HL-60 (cell line): ENCODE measurements around the gene PRKAG2.

Experiments
- DNase-seq, 2 experiments: peaks; one replicate each; pipeline ENCODE4 v3.0.0-alpha.2; 2010 to 2020; ENCODE audit warnings: low read depth in 1 of 2, low spot score in 1 of 2
- H3K27ac ChIP-seq: fragments of 250-450 bp; sonication (Bioruptor Pico); replicated peaks from 2 replicates; pipeline ENCODE4 v1.5.1; 2020; ENCODE audit warnings: mild to moderate bottlenecking, moderate library complexity
- H3K27me3 ChIP-seq: fragments of 250-450 bp; sonication (Bioruptor Pico); 2 replicates; pipeline ENCODE4 v1.5.1; 2021; ENCODE audit warnings: mild to moderate bottlenecking, moderate library complexity; ENCODE audit not compliant: insufficient read depth, poor library complexity, severe bottlenecking
- H3K4me3 ChIP-seq: replicated peaks from 2 replicates; pipeline ENCODE4 v1.5.1; 2011; ENCODE audit warnings: mild to moderate bottlenecking, control low read depth, low read length; ENCODE audit not compliant: insufficient read depth
- GABPA ChIP-seq: IDR thresholded peaks from 2 replicates; pipeline ENCODE4 v1.6.1; 2012; ENCODE audit warnings: low read depth
- POLR2AphosphoS5 ChIP-seq: IDR thresholded peaks from 2 replicates; pipeline ENCODE4 v1.6.1; 2012; ENCODE audit warnings: low read depth
- SPI1 ChIP-seq: IDR thresholded peaks from 2 replicates; pipeline ENCODE4 v1.6.1; 2012; ENCODE audit warnings: low read depth, mild to moderate bottlenecking, borderline replicate concordance
- TF ChIP-seq, protein P1 (sequence below): IDR thresholded peaks from one replicate; pipeline ENCODE4 v1.5.1; 2011; ENCODE audit warnings: low read length, control low read depth, inconsistent platforms; ENCODE audit not compliant: insufficient read depth
- TF ChIP-seq, protein P2 (sequence below): IDR thresholded peaks from 2 replicates; pipeline ENCODE4 v1.6.1; 2012; ENCODE audit warnings: low read depth; ENCODE audit not compliant: insufficient replicate concordance

Gene PRKAG2

GRCh38 chr7:151787348-151787747, 89.6 kb downstream of the PRKAG2 start:
- Histone ChIP-seq H3K27ac (no peak overlapping the region), H3K27me3 (no peaks in the 10 kb centered on the region), H3K4me3 (no peak overlapping the region)
- DNase-seq = no peak
- TF ChIP-seq, protein P1, sequence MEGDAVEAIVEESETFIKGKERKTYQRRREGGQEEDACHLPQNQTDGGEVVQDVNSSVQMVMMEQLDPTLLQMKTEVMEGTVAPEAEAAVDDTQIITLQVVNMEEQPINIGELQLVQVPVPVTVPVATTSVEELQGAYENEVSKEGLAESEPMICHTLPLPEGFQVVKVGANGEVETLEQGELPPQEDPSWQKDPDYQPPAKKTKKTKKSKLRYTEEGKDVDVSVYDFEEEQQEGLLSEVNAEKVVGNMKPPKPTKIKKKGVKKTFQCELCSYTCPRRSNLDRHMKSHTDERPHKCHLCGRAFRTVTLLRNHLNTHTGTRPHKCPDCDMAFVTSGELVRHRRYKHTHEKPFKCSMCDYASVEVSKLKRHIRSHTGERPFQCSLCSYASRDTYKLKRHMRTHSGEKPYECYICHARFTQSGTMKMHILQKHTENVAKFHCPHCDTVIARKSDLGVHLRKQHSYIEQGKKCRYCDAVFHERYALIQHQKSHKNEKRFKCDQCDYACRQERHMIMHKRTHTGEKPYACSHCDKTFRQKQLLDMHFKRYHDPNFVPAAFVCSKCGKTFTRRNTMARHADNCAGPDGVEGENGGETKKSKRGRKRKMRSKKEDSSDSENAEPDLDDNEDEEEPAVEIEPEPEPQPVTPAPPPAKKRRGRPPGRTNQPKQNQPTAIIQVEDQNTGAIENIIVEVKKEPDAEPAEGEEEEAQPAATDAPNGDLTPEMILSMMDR = no peak

GRCh38 chr7:151786936-151787335, 90.0 kb downstream of the PRKAG2 start:
- no peak for DNase-seq

GRCh38 chr7:151786241-151786640, 90.7 kb downstream of the PRKAG2 start:
- no peak for DNase-seq
- Histone ChIP-seq H3K4me3 (no peak overlapping the region), H3K27me3 (no peaks in the 10 kb centered on the region), H3K27ac (no peak overlapping the region)
- no peak for TF ChIP-seq SPI1
- no peak for TF ChIP-seq GABPA
- TF ChIP-seq, protein P2, sequence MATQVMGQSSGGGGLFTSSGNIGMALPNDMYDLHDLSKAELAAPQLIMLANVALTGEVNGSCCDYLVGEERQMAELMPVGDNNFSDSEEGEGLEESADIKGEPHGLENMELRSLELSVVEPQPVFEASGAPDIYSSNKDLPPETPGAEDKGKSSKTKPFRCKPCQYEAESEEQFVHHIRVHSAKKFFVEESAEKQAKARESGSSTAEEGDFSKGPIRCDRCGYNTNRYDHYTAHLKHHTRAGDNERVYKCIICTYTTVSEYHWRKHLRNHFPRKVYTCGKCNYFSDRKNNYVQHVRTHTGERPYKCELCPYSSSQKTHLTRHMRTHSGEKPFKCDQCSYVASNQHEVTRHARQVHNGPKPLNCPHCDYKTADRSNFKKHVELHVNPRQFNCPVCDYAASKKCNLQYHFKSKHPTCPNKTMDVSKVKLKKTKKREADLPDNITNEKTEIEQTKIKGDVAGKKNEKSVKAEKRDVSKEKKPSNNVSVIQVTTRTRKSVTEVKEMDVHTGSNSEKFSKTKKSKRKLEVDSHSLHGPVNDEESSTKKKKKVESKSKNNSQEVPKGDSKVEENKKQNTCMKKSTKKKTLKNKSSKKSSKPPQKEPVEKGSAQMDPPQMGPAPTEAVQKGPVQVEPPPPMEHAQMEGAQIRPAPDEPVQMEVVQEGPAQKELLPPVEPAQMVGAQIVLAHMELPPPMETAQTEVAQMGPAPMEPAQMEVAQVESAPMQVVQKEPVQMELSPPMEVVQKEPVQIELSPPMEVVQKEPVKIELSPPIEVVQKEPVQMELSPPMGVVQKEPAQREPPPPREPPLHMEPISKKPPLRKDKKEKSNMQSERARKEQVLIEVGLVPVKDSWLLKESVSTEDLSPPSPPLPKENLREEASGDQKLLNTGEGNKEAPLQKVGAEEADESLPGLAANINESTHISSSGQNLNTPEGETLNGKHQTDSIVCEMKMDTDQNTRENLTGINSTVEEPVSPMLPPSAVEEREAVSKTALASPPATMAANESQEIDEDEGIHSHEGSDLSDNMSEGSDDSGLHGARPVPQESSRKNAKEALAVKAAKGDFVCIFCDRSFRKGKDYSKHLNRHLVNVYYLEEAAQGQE = no peak
- TF ChIP-seq, protein P1 = no peak
- no peak for TF ChIP-seq POLR2AphosphoS5

More at GRCh38 chr7:151786936-151787335, 90.0 kb downstream of the PRKAG2 start:
- no peak overlapping the region for H3K4me3 ChIP-seq
- H3K27me3 ChIP-seq = no peaks in the 10 kb centered on the region
- no peak overlapping the region for H3K27ac ChIP-seq
- no peak for TF ChIP-seq SPI1
- no peak for TF ChIP-seq GABPA
- TF ChIP-seq POLR2AphosphoS5 = no peak
- TF ChIP-seq, protein P2 = no peak
- TF ChIP-seq, protein P1 = no peak

GRCh38 chr7:151785681-151785965, 91.3 kb downstream of the PRKAG2 start:
- no peaks in the 10 kb centered on the region for H3K27me3 ChIP-seq
- TF ChIP-seq POLR2AphosphoS5 (no peak), GABPA (no peak), SPI1 (no peak)
- TF ChIP-seq, protein P1 = no peak
- TF ChIP-seq, protein P2 = no peak
- DNase-seq = no peak
- no peak overlapping the region for H3K27ac ChIP-seq
- H3K4me3 ChIP-seq = no peak overlapping the region
